GM18526 (cell line): ENCODE data around the gene USP3.

Source experiments
- POLR2A ChIP-seq: IDR thresholded peaks from 3 replicates; pipeline ENCODE4 v1.6.1; 2011; ENCODE audit not compliant: insufficient read length; ENCODE audit errors: extremely low read depth

Gene USP3

DNA sequence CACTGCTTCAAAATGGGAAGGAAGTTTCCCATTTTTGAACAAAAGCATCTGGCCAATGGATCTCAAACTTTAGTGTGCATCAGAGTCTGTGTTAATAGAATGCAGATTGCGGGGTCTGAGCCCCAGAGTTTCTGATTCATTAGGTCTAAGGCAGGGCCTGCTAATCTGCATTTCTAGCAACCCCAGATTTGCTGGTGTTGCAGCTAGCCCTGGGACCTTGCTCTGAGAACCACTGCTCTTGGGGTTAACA is 30.7 kb upstream of the USP3 start:
- no peak for TF ChIP-seq POLR2A

DNA sequence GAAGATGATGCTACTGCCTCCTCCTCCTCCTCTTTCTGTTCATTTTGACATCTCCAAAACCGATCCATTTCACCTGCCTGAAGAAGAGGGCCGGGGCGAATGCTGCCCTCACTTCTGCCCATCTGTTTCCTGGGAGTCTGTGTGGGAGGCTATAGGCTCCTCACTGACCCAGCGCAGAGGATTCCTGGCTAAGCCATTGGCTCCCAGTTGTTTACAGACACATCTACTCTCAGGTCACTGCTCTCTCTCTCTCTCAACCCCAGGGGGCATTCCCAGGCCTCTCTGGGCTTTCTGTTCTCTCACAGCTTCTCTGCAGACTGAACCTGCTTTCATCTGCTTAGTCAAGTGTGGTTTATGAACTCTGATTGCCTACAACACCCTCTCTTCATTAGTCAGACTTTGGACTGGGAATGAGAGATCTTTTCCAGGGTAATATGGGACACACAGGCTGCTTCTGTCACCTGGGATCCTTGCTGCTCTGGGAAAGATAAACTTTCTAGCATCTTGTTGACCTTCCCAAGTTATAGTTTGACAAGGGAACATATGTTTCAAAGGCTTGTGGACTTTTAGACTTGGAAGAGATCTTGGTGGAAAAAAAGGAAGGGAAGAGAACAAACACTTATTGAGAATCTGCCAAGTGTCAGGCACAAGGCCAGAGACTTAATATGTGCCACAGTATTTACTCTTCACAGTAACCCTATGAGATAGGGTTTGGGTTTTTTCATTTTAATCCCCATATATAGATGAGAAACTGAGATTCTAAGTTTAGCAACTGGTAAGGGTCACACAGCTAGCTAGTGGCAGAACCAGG is 30.2 kb upstream of the USP3 start:
- TF ChIP-seq POLR2A: peak; percentile 24

DNA sequence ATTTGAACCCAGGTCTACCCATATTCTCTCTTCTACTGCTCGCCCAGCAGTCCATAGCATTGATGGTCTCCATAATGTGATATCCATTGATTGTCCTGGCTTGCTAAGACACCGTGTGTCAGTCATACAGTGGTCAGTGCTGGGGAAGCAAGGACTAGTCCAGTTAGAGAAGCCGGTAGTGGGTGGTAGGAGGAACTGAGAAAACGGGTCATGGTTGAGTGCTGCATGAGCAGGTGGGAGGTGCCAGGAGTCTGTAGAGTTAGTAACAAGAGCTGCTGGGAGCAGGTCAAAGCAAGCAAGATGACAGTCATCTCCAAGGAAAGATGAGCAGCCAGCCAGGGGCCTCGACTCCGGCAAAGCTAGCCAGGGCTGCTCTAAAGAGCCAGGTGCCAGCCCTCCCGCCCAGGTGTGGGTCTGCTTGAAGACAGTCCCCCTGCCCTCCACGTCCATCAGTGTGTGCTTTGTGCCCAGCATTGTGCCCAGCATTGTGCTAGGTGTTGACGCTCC is 29.5 kb upstream of the USP3 start:
- TF ChIP-seq POLR2A: peak; percentile 37

DNA sequence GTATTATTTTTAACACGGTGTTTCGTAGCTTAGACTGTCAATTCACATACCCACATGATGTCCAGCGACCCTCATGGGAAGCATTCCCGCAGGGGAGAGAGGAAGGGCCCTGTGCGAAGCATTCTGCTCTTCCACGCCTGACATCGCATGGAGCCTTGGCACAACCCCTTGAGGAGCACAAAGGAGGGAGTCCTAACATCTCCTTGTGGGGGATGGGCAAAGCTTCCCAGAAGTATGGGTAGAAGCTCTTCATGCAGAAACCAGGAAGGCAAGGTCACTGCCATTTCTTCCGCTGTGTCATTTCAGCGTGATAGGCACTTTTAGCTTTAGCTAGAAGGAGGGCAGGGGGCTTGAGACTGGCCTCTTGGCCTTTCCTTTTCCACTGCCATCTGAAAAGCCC is 28.7 kb upstream of the USP3 start:
- TF ChIP-seq POLR2A: no peak

DNA sequence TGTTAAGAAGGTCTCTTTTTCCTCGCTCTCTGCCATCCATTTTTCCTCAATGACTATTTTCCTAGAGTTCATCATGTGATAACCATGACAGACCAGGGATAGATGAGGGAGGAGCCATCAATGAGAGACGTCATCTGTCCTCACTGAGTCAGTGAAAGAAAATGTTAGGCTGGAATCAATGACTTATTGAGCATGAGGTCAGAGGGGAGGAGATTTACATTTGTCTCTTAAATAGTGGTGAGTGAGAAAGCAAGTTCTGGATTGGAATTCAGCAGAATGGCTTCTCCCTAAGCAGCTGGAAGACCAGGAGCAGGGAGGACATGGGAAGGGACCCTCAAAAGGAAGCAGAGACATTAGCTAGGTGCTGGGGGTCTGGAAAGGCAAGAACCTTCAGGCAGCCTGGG is 28.2 kb upstream of the USP3 start:
- no peak for TF ChIP-seq POLR2A

DNA sequence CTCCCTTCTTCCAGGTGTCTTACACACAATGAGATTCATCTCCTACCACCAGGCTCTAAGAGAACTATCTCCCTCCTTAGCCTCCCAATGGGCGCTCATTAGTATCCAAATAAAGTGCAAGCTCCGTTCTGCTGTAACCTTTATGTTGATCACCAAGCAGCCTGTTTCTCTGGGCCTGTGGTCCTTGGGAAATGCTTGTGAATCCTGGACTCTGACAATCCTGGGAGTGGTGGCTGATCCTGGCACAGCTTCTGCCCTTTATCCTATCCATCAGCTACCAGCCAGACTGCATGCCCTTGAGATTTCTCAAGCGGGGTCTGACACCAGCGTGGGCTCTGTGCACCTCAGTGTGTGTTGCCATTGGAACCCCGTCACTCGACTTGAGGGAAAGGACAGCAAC is 26.1 kb upstream of the USP3 start:
- no peak for TF ChIP-seq POLR2A

DNA sequence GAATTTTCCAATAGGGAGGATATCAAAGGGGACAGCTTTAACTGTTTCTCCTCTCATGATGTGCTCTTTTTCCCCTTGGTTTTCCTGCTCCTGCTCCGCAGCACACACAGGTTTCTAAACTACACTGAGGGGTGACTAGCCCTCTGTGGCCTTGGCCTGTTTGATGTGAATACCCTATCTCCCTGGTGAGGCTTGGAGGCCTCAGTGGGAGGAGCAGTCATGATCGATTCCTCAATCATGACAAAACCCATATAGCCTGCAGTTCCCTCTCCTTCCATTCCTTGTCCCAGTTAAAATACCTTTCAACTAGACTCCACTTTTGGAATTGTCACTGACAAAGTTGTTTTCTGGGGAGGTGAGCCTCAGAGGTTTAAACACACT is 24.0 kb upstream of the USP3 start:
- no peak for TF ChIP-seq POLR2A

DNA sequence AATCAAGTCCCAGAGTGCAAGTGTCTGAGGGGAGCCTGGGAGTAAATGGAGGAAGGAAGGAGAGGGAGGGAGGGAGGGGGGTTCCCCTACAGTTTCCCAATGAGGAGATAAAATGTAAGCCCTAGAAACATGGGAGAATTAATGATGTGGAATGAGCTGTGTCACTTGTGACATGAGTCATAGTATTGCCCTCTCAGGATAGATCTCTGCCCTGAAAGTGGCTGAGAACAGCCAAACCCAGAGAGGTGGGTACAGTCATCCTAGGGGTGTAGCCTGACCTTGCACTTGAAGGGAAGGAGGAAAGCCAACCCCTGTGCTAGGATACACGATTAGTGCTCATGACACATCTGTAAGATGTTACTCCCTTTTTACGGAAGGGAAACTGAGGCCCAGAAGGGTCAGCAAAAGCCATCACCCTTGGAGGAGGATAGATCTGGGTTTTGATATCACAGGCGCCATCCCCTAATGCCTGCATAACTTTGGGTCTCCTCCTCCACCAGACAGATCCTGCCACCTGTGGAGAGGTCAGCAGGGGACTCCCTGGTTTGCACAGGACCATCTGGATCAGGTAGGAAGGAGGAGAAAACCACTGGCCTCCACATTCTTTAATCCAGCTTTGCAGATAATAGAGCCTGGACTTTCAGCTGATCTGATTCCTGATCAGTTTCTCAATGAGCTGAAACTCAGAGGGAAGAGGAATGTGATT is 23.1 kb upstream of the USP3 start:
- TF ChIP-seq POLR2A: no peak

DNA sequence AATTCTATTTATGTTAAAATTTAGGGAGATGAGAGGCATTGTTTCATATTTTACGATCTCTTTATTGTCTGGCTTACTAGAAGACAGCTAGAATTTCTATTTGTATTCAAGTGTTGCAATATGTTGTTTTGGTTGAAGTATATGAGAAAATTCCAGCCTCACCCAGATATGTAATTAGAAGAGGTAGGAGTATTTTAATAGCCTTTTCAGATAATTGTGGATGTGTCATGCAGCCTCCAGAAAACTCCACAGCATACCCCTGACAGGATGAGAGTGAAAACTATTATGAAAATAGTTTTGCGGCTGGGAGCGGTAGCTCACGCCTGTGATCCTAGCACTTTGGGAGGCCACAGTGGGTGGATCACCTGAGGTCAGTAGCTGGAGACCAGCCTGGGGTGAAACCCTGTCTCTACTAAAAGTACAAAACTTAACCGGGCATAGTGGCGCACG is 21.5 kb upstream of the USP3 start:
- no peak for TF ChIP-seq POLR2A

DNA sequence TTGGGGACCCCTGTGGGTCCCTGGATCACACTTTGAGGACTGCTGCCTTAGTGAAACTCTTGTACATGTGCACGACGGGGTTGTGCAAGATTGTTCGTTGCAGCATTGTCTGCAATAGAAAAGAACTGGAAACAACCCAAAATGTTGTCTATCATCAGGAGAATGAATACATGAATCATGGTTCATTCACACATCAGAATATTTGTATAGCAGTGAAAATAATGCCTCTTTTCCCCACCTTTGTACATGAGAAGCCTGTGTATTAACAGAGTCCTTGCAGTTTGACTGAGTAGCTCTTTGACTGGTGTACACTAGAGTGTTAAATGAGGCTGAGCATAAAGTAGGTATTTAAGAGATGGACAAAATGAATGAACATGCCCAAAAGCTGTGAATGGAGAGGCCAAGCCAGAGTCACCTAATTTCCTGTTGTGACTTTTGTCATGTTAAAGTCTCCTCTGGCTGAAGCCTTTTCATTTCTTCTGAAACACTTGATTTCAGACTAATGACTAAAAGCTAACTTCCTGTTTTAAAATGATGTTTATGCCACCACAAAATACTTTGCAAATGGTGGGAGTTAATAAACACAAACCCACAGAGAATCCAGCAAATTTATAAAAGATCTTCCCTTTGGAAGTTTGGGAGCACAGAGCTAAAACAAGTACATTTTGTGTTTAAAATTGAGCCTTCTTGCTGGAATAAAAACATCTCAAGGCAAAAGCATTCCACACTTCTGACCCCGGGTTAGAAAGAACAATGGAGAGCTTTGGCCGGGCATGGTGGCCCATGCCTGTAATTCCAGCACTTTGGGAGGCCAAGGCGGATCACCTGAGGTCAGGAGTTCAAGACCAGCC is 20.6 kb upstream of the USP3 start:
- TF ChIP-seq POLR2A: no peak

DNA sequence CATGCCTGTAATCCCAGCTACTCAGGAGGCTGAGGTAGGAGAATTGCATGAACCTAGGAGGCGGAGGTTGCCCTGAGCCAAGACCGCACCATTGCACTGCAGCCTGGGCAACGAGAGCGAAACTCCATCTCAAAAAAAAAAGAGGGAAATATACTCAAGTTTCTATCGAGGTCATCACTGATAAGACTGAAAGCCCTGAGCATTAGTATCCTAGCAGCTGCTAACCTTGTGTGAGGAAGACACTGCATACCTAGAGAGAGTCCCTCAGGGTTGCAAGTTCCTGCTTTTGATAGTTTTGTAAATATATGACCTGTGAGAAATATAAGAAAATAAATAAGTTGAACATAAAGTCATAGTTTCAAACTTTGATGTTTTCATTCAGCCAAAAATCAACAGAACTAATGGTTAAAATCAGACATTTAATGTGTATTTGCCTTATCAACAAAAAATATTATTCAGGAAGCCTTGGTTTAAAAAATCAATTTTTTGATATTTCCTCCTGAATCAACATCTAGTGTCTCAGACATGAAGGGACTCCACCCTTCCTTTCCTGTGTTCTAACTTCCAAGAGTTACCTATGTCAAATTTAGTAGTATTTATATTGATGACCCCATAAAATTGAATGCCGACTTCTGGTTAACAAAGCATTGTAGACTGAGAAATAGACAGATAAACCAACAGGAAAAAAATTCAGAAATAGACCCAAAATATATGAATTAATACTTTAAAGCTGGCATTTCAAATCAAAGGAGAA is 19.8 kb upstream of the USP3 start:
- TF ChIP-seq POLR2A: no peak

DNA sequence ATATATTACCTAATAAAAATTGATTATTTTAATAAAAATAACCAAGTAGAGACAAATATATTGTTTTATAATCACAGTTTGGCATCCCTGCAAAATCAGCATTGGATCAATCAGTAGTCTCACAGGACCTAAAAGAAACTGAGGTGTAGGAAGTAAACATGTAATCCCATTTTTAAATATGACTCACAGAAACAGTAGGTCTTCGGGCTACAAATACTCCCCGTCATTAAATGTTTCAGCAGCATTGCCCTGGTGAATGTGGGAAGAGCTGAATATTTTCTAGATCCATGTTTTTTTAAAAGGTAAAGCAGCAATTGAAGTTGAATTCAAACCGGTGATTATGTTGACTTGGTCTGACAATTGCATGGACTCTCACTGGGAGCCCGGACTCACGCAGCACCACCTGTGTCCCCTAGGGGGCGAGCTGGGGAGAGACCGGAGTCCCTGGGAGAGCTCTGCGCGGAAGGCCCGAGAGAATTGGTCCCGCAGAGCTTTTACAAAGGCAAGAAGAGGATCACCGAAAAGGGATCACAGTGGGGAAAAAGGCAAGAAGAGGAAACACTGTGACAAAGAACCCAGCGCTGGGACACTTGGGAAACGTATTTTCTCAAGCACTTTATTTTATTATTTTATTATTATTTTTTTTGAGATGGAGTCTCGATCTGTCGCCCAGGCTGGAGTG is 17.2 kb upstream of the USP3 start:
- no peak for TF ChIP-seq POLR2A

DNA sequence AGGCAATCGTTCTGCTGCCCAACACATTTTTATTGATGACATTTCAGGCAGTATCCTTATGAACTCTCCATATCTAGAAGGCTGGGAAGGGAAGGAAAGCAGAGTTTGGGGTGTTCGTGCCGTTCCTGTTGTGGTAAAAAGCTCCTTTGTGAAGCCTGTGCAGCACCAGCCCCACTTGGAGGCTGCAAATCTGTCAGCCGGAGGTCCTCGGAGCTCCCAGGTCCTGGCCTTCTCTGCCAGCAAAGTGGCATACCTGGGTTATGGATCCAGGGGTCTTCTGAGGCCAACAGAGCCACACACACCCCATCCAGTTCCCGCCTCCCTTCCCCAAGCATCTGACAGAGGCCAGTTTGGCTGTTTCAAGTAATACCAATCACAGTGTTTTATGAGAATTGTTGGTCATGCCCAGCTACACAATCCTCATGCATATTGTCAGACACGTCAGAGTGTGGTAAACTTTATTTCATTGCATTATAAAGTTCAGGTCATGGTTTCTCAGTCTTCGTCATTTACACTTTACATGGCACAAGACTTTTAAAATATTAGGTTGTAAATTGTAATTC is 15.9 kb upstream of the USP3 start:
- no peak for TF ChIP-seq POLR2A

DNA sequence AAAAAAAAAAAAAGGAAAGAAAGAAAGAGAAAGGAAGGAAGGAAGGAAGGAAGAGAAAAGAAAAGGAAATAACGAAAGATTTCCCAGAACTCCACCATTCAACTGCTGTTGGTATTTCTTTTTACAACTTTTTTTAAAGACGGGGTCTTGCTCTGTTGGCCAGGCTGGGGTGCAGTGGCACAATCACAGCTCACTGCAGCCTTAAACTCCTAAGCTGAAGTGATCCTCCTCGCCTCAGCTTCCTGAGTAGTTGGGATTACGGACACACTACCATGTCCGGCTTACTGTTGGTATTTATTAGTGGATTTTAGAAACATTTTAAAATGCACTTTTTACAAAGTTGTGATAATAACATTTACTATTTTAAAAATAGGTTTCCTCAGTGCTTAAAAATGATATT is 15.0 kb upstream of the USP3 start:
- no peak for TF ChIP-seq POLR2A
